Femur (tissue), 1 donor: ENCODE data around the gene ZFYVE21.
"Not testable (repeated sequence)": the region's sequence is repeated elsewhere in the genome, so short reads cannot be mapped to it uniquely, and the experiment has no call there.

Source experiments
- DNase-seq: peaks from one replicate; pipeline ENCODE4 v3.0.0-alpha.2; 2017

ZFYVE21 gene

DNA sequence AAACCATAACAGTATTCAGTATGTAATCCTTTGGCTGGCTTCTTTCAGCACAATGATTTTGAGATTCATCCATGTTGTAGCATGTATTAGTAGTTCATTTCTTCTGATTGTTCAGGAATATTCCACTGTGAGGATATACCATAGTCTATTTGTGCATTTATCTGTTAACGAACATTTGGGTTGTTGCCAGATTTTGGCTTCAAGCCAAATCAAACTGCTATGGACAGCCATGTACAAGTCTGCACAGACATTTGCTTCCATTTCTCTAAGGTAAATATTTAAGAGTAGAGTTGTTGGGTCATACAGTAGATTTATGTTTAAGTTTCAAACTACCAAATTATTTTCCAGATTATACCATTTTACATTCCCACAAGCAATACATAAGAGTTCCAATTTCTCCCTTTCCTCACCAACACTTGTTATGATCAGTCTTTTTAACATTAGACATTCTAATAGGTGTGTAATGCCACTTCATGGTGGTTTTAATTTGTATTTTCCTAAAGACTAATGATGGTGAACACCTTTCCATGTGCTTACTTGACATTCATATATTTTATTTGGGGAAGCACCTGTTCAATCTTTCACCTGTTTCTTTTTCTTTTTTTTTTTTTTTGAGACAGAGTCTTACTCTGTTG lies 56.6 kb downstream of the ZFYVE21 start:
- no peak for DNase-seq

DNA sequence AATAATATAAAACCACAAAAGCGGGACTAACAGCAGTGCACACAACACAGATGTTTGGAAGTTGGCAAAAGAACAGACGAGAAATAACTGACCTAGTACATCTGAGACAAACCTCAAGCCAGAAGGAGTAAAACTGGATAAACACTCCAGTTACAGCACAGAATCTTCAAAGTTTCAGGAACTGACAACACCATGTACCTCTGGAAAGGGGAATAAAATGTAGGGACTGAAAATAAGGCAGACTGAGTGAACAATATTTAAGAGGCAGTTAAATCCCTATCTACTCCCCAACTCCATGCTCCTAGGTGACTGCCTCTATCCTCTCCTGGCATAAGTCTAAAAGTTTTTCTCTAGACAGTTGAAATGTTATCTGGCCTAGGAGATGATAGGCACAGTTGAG lies 57.9 kb downstream of the ZFYVE21 start:
- DNase-seq, result no peak

DNA sequence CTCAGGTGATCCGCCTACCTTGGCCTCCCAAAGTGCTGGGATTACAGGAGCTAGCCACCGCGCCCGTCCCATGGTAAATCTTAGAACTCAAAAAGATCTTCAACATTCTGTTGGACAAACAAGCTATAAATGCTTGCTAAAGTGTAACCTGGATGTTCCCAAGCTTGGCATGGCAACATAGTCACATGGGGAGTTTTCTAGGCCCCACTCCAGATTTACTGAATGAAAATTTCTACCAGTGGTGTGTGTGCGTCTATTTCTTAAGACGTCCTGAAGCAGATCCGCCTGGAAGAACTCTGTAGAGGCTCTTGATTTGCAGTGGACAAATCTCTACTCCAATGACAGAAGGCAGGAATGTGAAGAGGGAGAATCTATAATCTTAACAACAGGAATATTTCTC lies 59.9 kb downstream of the ZFYVE21 start:
- no peak for DNase-seq

DNA sequence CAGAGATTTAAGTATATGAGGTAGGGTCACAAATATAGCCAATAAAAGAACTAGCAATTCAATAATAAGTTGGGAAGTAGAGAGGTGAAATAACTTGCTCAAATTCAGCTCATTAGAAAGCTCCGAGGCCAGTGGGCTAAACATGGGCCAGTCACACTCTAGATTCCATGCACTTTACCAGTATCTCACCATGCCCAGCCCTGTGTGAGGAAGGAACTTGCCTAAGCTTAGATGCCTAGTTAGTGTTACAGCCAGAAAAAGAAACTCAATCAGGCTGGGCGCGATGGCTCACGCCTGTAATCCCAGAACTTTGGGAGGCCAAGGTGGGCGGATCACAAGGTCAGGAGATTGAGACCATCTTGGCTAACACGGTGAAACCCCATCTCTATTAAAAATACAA lies 60.7 kb downstream of the ZFYVE21 start:
- DNase-seq, result not testable (repeated sequence)

DNA sequence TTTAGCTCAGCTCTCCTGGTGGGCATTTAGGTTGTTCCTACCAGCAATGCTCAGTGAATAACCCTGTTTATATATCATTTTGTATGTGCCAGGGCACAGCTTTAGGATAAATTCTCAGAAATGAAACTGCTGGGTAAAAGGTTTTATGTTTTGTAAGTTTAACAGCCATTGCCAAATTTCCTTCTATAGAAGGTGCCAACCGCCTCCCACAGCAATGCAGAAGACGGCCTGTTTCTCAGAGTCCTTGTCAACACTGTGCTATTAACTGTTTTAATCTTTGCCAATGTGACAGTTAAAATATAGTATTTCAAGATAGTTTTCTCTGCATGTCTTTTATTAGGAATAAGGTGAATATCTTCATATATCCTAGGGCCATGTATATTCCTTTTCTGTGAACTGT lies 66.8 kb downstream of the ZFYVE21 start:
- DNase-seq, result no peak
